Tibial artery (tissue), 4 donors: ENCODE results near the gene POLR2B.

Experiments
- DNase-seq, 2 donors: peaks; one replicate each; pipeline ENCODE4 v3.0.0-alpha.2; 2019
- H3K27ac ChIP-seq, 2 donors: fragments of 200-600 bp; sonication (generic) in 1 of 2; 1 replicate in 1 of 2; 2 replicates in 1 of 2; pipeline ENCODE4 v1.5.1; 2018 to 2019; ENCODE audit warnings: mild to moderate bottlenecking in 1 of 2
- H3K27me3 ChIP-seq, 2 donors: fragments of 200-600 bp; sonication (generic) in 1 of 2; one replicate each; pipeline versions ENCODE4 v1.5.1 to v1.6.0; 2016 to 2019
- H3K36me3 ChIP-seq, 3 donors: fragments of 200-600 bp; sonication (generic) in 2 of 3; one replicate each; pipeline ENCODE4 v1.5.1; 2016 to 2019; ENCODE audit warnings: mild to moderate bottlenecking in 2 of 3
- H3K4me1 ChIP-seq, 4 donors: fragments of 200-600 bp; sonication (generic) in 2 of 4; 1 replicate in 3 of 4; 2 replicates in 1 of 4; pipeline ENCODE4 v1.5.1; 2016 to 2019
- H3K4me3 ChIP-seq, 2 donors: fragments of 200-600 bp; sonication (generic) in 1 of 2; 1 replicate in 1 of 2; 2 replicates in 1 of 2; pipeline ENCODE4 v1.5.1; 2018 to 2019; ENCODE audit warnings: mild to moderate bottlenecking in 2 of 2
- H3K9me3 ChIP-seq, 3 donors: fragments of 200-600 bp; sonication (generic) in 1 of 3; one replicate each; pipeline ENCODE4 v1.5.1; 2016 to 2019
- intact Hi-C: fragments of 100-400 bp; cut with DNase I; formaldehyde crosslinking; loops from one replicate; pipeline ENCODE4 v1.15.0; 2023; ENCODE audit warnings: low total_unique reads
- TF ChIP-seq, protein P1 (sequence below), 2 experiments: fragments of 200-600 bp in 1 of 2; fragments of 450-650 bp in 1 of 2; IDR thresholded peaks; one replicate each; pipeline ENCODE4 v1.5.1; 2017 to 2019; ENCODE audit warnings: antibody characterized with exemption in 2 of 2, mild to moderate bottlenecking in 1 of 2, moderate library complexity in 1 of 2

POLR2B gene

GRCh38 chr4:56961107-56961500 lies 17.6 kb upstream of the POLR2B start:
- no peak for DNase-seq
- no peak overlapping the region for H3K4me3 ChIP-seq
- H3K9me3 ChIP-seq, result no peaks in the 10 kb centered on the region
- intact Hi-C loops, result no loop called here
- TF ChIP-seq, protein P1, sequence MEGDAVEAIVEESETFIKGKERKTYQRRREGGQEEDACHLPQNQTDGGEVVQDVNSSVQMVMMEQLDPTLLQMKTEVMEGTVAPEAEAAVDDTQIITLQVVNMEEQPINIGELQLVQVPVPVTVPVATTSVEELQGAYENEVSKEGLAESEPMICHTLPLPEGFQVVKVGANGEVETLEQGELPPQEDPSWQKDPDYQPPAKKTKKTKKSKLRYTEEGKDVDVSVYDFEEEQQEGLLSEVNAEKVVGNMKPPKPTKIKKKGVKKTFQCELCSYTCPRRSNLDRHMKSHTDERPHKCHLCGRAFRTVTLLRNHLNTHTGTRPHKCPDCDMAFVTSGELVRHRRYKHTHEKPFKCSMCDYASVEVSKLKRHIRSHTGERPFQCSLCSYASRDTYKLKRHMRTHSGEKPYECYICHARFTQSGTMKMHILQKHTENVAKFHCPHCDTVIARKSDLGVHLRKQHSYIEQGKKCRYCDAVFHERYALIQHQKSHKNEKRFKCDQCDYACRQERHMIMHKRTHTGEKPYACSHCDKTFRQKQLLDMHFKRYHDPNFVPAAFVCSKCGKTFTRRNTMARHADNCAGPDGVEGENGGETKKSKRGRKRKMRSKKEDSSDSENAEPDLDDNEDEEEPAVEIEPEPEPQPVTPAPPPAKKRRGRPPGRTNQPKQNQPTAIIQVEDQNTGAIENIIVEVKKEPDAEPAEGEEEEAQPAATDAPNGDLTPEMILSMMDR (IDR thresholded peaks at IDR 0.05), result no peak
- peaks cover 0 to 14% (median 3%) of the 10 kb centered on the region in 4 donors for H3K4me1 ChIP-seq
- no peaks in the 10 kb centered on the region for H3K27me3 ChIP-seq
- H3K36me3 ChIP-seq, result peaks cover 33 to 56% (median 40%) of the 10 kb centered on the region in 3 donors
- no peak overlapping the region for H3K27ac ChIP-seq

- Histone ChIP-seq H3K27ac (no peak overlapping the region), H3K36me3 (peaks cover 35 to 82% (median 65%) of the 10 kb centered on the region in 3 donors), H3K4me1 (peaks cover 0 to 21% (median 18%) of the 10 kb centered on the region in 4 donors), H3K9me3 (peaks cover 0 to 9% (median 0%) of the 10 kb centered on the region in 3 donors), H3K27me3 (no peaks in the 10 kb centered on the region), H3K4me3 (no peak overlapping the region)
- TF ChIP-seq, protein P1 (IDR thresholded peaks at IDR 0.05), result no peak
- DNase-seq, result no peak
- intact Hi-C loops, result no loop called here
These were observed 7.3 kb upstream of the POLR2B start for GRCh38 chr4:56971383-56971782.

- no peak for DNase-seq
- Histone ChIP-seq H3K4me1 (peaks cover 0 to 25% (median 20%) of the 10 kb centered on the region in 4 donors), H3K36me3 (peaks cover 33 to 72% (median 55%) of the 10 kb centered on the region in 3 donors), H3K9me3 (peaks cover 0 to 9% (median 0%) of the 10 kb centered on the region in 3 donors), H3K4me3 (no peak overlapping the region), H3K27ac (no peak overlapping the region), H3K27me3 (no peaks in the 10 kb centered on the region)
- intact Hi-C loops, result no loop called here
- TF ChIP-seq, protein P1 (IDR thresholded peaks at IDR 0.05), result no peak
These were observed 6.3 kb upstream of the POLR2B start for GRCh38 chr4:56972389-56972788.

DNA sequence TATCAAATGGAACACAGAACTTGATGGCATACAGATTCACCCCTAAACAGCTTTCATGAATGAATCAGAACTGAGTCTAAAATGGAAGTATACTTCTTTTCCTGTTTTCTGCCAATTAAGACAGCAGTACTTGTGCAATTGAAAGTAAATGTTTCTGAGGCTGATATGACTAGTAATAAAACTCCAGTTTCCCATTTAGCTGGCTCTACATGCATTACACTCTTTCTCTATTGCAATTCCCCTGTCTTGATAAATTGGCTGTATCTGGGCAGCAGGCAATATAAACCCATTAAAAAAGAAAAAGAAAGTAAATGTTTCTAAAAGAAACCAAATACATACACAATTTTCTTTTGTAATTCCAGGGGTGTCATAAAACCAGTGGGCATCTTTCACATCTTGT lies 5.9 kb upstream of the POLR2B start:
- intact Hi-C loops, result no loop called here
- H3K36me3 ChIP-seq, result peaks cover 33 to 68% (median 51%) of the 10 kb centered on the region in 3 donors
- H3K4me1 ChIP-seq, result peaks cover 0 to 25% (median 20%) of the 10 kb centered on the region in 4 donors
- H3K27ac ChIP-seq, result no peak overlapping the region
- no peak for DNase-seq
- peaks cover 0 to 9% (median 0%) of the 10 kb centered on the region in 3 donors for H3K9me3 ChIP-seq
- TF ChIP-seq, protein P1 (IDR thresholded peaks at IDR 0.05), result no peak
- no peak overlapping the region for H3K4me3 ChIP-seq
- no peaks in the 10 kb centered on the region for H3K27me3 ChIP-seq

- Histone ChIP-seq H3K9me3 (peaks cover 0 to 9% (median 0%) of the 10 kb centered on the region in 3 donors), H3K27me3 (no peaks in the 10 kb centered on the region), H3K4me3 (no peak overlapping the region), H3K27ac (no peak overlapping the region), H3K36me3 (peaks cover 33 to 63% (median 49%) of the 10 kb centered on the region in 3 donors), H3K4me1 (peaks cover 0 to 25% (median 20%) of the 10 kb centered on the region in 4 donors)
- intact Hi-C loops, result no loop called here
- TF ChIP-seq, protein P1 (IDR thresholded peaks at IDR 0.05), result no peak
- no peak for DNase-seq
These were observed 5.4 kb upstream of the POLR2B start for GRCh38 chr4:56973336-56973735.
